ENCODE data around the gene KCTD4.
"Not testable (repeated sequence)": the region's sequence is repeated elsewhere in the genome, so short reads cannot be mapped to it uniquely, and the experiment has no call there.

Gene KCTD4

DNA sequence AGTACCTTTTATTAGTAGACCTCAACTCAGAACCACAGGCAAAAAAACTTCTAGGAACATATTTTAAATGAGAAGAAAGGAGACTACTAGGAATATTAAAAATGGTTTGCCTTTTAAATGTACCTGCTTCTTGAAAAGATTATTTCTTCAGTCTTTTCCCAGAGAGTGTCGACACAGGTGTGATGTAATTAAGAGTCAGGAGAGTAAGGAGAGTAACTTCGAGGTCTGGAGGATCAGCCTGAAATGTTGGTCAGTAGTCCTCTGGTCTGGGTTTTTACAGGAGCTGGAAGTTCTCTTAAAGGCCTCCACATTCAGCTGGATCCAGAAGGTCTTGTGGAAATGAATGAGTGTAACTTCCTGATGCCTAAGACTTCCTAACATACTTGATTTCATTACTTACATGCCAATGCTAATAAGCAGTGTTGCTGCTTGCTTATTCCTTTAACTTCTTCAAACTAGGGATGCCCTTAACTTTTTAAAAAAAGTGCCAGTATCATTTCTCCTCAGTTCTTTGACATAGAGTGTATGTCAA is at the start of gene KCTD4:
Gene KCTD4, minus strand, starts transcription at position 345 of the 532 bp plus-strand sequence. CDS start 6,478 bp downstream, outside the sequence.
- no peak for DNase-seq (ENCODE audit: low spot score)

DNA sequence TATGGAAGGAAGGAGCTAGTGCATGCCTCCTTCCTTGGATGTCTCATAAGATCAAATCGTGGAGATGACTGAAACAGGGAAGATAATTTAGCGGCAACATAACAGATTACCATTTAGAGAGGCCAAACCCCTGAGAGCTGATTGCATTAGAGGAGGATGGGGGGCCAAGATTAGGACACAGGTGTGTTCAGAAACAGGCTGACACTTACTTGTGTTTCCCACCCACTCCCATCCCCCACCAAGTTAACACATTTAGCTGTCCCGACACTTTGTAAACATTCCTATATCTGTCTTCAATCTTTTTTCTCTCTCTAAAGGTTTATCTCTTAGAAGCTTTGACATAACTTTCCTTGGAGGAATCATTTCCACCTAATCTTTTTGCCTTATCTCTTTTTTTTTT is 48.8 kb upstream of the KCTD4 start:
- DNase-seq (ENCODE audit: low spot score): no peak

DNA sequence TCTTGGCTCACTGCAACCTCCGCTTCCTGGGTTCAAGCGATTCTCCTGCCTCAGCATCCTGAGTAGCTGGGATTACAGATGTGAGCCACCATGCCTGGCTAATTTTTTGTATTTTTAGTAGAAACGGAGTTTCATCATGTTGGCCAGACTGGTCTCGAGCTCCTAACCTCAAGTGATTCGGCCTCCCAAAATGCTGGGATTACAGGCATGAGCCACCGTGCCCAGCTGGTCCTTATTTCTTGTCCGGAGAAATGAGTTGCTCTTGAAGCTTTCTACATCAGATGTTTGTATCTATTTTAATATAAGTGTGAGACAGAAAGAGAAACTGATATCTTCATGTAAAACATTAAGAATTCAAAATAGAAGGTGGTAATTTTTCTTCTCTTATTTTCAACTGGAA is 43.9 kb upstream of the KCTD4 start:
- DNase-seq (ENCODE audit: low spot score): not testable (repeated sequence)

- no peak for DNase-seq (ENCODE audit: low spot score)
These were observed 42.2 kb upstream of the KCTD4 start for GRCh38 chr13:45243077-45243476.

- no peak for DNase-seq (ENCODE audit: low spot score)
These were observed 41.7 kb upstream of the KCTD4 start for GRCh38 chr13:45242524-45242923.

GRCh38 chr13:45242070-45242469 is 41.2 kb upstream of the KCTD4 start:
- peak; percentile 27 for DNase-seq (ENCODE audit: low spot score)

- no peak for DNase-seq (ENCODE audit: low spot score)
These were observed 39.3 kb upstream of the KCTD4 start for GRCh38 chr13:45240143-45240542.

DNA sequence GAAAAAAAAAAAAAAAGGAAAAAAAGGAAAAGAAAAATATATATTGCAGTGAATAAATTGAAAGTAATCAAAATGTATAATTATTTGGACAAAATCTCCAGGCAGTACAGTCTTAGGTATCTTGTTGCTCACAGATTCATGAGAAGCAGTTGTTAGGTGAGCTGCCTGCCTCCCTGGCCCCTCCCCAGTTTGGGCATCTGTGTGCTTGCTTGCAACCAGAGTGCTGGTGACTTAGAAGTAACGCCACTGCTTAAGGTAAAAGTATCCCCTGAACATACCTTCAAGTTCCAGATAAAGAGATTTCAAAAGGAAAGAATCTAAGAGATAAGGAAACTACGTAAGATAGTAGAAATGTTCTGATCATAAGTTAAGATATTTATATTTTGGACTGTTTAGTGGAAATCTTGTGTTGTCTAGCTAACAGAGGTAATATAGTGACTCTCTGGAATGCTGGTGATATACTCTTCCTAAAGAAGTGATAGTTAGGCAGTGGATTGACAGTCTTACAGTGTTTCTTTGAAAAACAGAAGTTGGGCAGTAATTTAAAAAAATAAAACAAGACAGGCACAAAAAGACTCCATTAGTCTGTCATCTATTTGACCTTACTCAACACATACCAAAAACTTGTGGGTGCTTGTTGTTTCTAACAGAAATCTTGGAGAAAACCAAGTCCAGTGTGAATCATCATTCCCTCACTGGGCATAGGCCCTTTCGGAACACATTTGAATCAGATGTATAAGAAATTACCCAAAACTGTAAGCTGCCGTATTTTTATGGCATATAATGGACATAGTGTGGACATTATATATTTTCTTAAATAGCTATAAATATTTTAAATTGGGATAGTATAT is 38.3 kb upstream of the KCTD4 start:
- DNase-seq (ENCODE audit: low spot score): no peak

- no peak for DNase-seq (ENCODE audit: low spot score)
These were observed 31.7 kb upstream of the KCTD4 start for GRCh38 chr13:45232591-45232990.

GRCh38 chr13:45231722-45232121 is 30.9 kb upstream of the KCTD4 start:
- no peak for DNase-seq (ENCODE audit: low spot score)

DNA sequence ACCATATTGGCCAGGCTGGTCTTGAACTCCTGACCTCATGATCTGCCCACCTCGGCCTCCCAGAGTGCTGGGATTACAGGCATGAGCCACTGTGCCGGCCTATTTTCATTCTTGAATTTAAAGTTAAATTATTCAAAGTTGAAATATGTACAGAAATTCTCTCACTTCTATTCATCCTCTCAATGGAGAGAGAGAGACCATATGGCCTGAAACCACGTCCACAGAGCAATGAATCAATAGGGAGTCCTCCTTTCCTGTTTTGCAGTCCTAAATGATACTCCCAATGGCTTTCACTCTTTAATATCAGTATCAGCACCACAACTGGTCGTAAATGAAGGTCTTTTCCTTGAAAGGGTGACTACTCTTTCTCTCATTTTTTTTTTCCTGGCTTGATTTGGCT is 30.5 kb upstream of the KCTD4 start:
- DNase-seq (ENCODE audit: low spot score): no peak

GRCh38 chr13:45229172-45229571 is 28.3 kb upstream of the KCTD4 start:
- DNase-seq (ENCODE audit: low spot score): no peak

DNA sequence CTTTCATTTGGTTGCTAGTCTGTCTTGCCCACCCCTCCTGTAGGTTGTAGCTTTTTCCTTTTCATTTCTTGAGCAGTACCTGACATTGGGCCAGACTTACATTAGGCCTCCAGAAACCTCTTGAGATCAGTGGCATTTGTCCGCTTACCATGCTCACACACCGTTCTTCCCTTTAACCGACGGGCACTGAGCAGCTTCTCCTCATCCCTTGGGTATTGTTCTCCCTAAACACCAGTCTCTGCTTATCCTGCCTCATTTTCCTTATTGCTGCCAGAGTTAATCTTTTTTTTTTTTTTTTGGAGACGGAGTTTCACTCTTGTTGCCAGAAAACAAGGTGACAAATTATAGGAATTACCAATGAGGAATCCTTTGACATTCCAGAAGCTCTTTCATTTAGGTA is 27.2 kb upstream of the KCTD4 start:
- DNase-seq (ENCODE audit: low spot score): no peak

- DNase-seq (ENCODE audit: low spot score): no peak
These were observed 25.2 kb upstream of the KCTD4 start for GRCh38 chr13:45226024-45226423.

GRCh38 chr13:45225370-45225769 is 24.5 kb upstream of the KCTD4 start:
- DNase-seq (ENCODE audit: low spot score): no peak

GRCh38 chr13:45224176-45224575 is 23.3 kb upstream of the KCTD4 start:
- no peak for DNase-seq (ENCODE audit: low spot score)

DNA sequence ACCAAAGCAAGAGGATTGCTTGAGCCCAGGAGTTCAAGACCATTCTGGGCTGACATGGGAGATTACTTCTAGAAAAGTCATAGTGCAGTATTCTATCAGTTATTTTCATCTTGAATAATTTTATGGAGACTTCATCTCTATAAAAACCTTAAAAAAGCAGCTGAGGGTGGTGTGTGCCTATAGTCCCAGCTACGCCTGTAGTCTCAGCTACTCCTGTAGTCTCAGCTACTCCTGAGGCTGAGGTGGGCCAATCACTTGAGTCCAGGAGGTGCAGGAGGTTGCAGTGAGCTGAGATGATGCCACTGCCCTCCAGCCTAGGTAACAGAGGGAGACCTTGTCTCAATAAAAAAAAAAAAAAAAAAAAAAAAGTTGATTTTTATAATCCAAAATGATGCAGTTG is 22.1 kb upstream of the KCTD4 start:
- no peak for DNase-seq (ENCODE audit: low spot score)

- DNase-seq (ENCODE audit: low spot score): no peak
These were observed 21.7 kb upstream of the KCTD4 start for GRCh38 chr13:45222516-45222915.

DNA sequence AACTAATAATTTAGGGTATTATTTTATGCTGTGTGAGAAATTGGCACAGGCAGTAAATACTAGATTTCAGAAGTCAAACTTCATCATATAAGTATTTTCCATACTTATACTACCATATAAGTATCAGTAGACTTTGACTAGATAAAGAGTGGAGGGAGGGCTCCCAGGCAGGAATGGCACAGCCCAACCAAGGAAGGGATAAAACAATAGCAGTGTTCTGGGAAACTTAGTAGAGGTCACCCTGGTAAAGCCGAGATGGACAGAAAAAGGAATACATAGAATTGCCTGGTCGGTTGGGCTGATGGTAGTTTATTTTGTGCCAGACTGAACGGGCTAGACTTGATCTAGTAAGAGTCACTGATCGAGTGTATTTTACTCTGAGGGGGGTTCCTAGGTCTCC is 19.6 kb upstream of the KCTD4 start:
- no peak for DNase-seq (ENCODE audit: low spot score)

GRCh38 chr13:45219938-45220375 is 19.1 kb upstream of the KCTD4 start:
- DNase-seq (ENCODE audit: low spot score): no peak

GRCh38 chr13:45219123-45219891 is 18.5 kb upstream of the KCTD4 start:
- no peak for DNase-seq (ENCODE audit: low spot score)

GRCh38 chr13:45218689-45219088 is 17.8 kb upstream of the KCTD4 start:
- DNase-seq (ENCODE audit: low spot score): no peak

DNA sequence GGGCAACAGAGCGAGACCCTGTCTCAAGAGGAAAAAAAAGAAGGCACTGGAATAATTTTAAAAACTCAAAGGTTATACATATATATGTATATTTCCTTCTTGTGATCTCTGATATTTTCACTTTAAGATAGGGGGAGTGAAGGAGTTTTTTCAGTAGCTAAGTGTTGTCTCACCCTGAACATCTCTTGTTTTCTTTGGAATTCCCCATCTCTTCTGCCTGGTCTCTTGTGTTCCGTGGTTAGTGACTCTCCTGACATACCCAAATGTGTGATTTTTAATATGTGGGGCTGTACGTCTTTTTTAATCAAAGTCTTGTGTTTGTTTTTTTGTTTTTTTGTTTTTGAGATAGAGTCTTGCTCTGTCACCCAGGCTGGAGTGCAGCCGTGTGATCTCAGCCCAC is 15.3 kb upstream of the KCTD4 start:
- DNase-seq (ENCODE audit: low spot score): no peak
